HEK293T (cell line): Measurements from ENCODE around the gene ZNF326.

Experiments used
- ARNT ChIP-seq: fragments of 450-650 bp; IDR thresholded peaks from 2 replicates; pipeline ENCODE4 v1.6.1; 2017; ENCODE audit warnings: mild to moderate bottlenecking
- BHLHE40 ChIP-seq: fragments of 450-650 bp; IDR thresholded peaks from 2 replicates; pipeline ENCODE4 v1.6.1; 2016; ENCODE audit warnings: mild to moderate bottlenecking, moderate library complexity, borderline replicate concordance
- FOXA1 ChIP-seq: fragments of 450-650 bp; IDR thresholded peaks from 2 replicates; pipeline ENCODE4 v1.6.1; 2016; ENCODE audit warnings: mild to moderate bottlenecking
- L3MBTL2 ChIP-seq: fragments of 450-650 bp; conservative IDR thresholded peaks from 2 replicates; pipeline ENCODE4 v1.6.1; 2016; ENCODE audit warnings: mild to moderate bottlenecking
- SP1 ChIP-seq: fragments of 450-650 bp; IDR thresholded peaks from 2 replicates; pipeline ENCODE4 v1.6.1; 2017
- SUZ12 ChIP-seq: fragments of 450-650 bp; IDR thresholded peaks from 2 replicates; pipeline ENCODE4 v1.6.1; 2016; ENCODE audit warnings: mild to moderate bottlenecking
- TARDBP ChIP-seq: fragments of 450-650 bp; IDR thresholded peaks from 2 replicates; pipeline ENCODE4 v1.6.1; 2016

DNA sequence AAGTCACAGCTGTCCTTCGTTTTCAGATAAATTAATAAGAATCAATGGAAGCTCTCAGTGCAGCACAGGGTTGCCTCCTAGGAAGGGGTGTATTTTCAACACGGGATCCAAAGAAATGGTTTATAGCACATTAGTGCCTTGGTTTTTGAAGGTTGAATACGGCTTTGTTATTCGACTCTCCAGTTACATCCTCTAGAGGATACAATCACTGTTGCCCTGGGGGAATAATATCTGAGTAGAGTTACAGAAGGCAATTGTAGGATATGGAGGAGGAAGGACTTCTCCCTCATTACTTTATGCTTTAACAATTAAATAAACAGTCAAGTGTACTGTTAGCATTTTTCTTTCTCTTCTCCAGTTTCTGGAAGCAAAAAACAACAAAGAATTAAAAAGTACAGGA lies 14.3 kb upstream of the ZNF326 start:
- TF ChIP-seq SP1: no peak
- no peak for TF ChIP-seq SUZ12
- no peak for TF ChIP-seq FOXA1
- no peak for TF ChIP-seq TARDBP
- no peak for TF ChIP-seq BHLHE40
- no peak for TF ChIP-seq L3MBTL2
- no peak for TF ChIP-seq ARNT
